Mesothelial cell of epicardium (in vitro differentiated cells): ENCODE results near the gene FRAT1. TPM values are rescaled to one million over a fixed set of nuclear protein-coding genes. Genes with fewer than 3 reads are reported as not detected.

Experiments used
- DNase-seq, 2 experiments: peaks; one replicate each; pipeline ENCODE4 v3.0.0; 2021; ENCODE audit warnings: low spot score in 2 of 2; ENCODE audit not compliant: unreplicated experiment in 2 of 2
- H3K27ac Mint-ChIP-seq: 2 replicates; pipeline ENCODE4 v1.8.0; 2021; ENCODE audit warnings: mixed read lengths
- H3K27me3 Mint-ChIP-seq: 2 replicates; pipeline ENCODE4 v1.8.0; 2021; ENCODE audit warnings: low read depth, mixed read lengths
- H3K36me3 Mint-ChIP-seq: 2 replicates; pipeline ENCODE4 v1.8.0; 2021; ENCODE audit warnings: mixed read lengths
- H3K4me1 Mint-ChIP-seq: 2 replicates; pipeline ENCODE4 v1.8.0; 2021; ENCODE audit warnings: mixed read lengths
- H3K4me3 Mint-ChIP-seq: 2 replicates; pipeline ENCODE4 v1.8.0; 2021; ENCODE audit warnings: mild to moderate bottlenecking, moderate library complexity, mixed read lengths
- H3K9me3 Mint-ChIP-seq: 2 replicates; pipeline ENCODE4 v1.8.0; 2021; ENCODE audit warnings: mixed read lengths
- total RNA-seq: library from RNA; stranded (reverse); gene quantifications from 3 replicates; pipeline ENCODE4 v1.2.1, GENCODE V29; 2021
- TF ChIP-seq, protein P1 (sequence below): fragments of 200-600 bp; sonication (generic); IDR thresholded peaks from one replicate; pipeline ENCODE4 v1.5.0; 2021; ENCODE audit warnings: antibody characterized with exemption; ENCODE audit not compliant: unreplicated experiment

The FRAT1 gene
- total RNA-seq, 1 donor from 2014 or later: 2.9 TPM

DNA sequence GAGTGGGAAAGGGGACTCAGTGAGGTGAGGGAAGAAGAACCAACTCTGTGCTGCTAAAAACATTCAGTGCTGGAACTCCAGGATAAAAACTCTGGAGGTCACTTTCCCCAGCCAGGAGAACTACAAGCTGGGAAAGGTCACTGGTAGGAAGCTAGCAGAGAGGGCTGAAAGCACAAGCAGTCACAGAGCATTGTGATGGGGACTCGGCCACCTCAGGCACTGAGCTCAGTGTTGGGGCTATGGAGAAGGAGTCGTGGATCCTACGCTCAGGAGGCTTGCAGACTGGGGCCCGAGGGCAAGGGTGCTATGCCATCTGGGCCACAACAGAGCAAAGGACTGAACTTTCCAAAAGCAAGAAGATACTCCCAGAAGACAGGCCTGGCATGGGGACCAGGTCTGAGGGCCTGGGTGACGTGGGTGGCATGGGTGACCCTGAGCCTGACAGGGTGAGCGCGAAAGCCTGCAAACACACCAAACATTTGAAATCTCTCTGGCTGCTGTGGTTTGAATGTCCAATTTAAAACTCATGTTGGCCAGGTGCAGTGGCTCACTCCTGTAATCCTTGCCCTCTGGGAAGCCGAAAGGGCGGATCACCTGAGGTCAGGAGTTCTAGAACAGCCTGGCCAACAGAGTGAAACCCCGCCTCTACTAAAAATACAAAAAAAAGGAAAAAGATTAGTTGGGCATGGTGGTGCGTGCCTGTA lies 16.8 kb upstream of the FRAT1 start:
- TF ChIP-seq, protein P1, sequence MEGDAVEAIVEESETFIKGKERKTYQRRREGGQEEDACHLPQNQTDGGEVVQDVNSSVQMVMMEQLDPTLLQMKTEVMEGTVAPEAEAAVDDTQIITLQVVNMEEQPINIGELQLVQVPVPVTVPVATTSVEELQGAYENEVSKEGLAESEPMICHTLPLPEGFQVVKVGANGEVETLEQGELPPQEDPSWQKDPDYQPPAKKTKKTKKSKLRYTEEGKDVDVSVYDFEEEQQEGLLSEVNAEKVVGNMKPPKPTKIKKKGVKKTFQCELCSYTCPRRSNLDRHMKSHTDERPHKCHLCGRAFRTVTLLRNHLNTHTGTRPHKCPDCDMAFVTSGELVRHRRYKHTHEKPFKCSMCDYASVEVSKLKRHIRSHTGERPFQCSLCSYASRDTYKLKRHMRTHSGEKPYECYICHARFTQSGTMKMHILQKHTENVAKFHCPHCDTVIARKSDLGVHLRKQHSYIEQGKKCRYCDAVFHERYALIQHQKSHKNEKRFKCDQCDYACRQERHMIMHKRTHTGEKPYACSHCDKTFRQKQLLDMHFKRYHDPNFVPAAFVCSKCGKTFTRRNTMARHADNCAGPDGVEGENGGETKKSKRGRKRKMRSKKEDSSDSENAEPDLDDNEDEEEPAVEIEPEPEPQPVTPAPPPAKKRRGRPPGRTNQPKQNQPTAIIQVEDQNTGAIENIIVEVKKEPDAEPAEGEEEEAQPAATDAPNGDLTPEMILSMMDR: no peak
- H3K27me3 Mint-ChIP-seq: no peaks in the 10 kb centered on the region
- DNase-seq: no peak
- no peaks in the 10 kb centered on the region for H3K36me3 Mint-ChIP-seq
- peaks cover 10% of the 10 kb centered on the region for H3K4me1 Mint-ChIP-seq
- H3K9me3 Mint-ChIP-seq: no peaks in the 10 kb centered on the region
- H3K4me3 Mint-ChIP-seq: no peak overlapping the region
- H3K27ac Mint-ChIP-seq: no peak overlapping the region

- Mint-ChIP-seq H3K4me3 (no peak overlapping the region), H3K9me3 (no peaks in the 10 kb centered on the region), H3K27me3 (no peaks in the 10 kb centered on the region), H3K27ac (no peak overlapping the region), H3K4me1 (no peaks in the 10 kb centered on the region), H3K36me3 (no peaks in the 10 kb centered on the region)
- TF ChIP-seq, protein P1: no peak
- DNase-seq: no peak
These were observed 11.6 kb upstream of the FRAT1 start for GRCh38 chr10:97307441-97307840.

DNA sequence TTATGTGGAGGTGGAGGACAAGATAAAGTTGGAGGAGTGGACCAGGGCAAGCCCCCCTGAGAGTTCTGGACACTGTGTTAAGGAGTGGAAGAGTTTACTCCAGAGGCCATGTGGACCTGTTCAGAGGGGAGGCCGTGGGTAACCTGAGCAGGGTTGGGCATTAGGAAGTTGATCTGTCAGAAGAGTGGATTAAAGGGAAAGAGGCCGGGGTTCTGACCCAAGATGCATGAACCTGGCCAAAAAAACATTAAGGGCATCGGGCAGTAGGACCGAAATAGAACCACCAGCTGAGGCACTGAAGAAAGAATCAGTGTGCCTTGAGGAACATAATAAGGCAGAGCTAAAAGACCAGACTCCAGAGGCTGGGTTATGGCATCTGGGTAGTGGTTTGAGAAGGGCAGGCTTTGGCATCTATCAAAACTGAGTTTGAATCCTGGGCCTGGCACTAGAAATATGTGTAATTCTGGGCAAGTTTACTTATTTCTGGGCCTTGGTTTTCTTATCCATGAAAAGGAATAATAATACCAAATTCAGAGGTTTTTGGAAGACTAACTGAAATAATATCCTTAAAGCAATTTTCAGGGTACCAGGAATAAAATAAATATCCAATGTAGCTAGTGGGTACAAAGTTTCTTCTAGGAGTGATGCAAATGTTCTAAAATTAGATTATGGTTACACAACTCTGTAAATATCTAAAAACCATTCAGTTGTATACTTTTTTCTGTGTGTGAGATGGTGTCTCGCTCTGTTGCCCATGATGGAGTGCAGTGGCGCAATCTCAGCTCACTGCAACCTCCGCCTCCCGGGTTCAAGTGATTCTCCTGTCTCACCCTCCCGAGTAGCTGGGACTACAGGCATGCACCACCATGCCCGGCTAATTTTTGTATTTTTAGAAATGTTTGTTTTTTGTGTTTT lies 10.9 kb upstream of the FRAT1 start:
- TF ChIP-seq, protein P1: no peak
- no peak overlapping the region for H3K4me3 Mint-ChIP-seq
- no peaks in the 10 kb centered on the region for H3K36me3 Mint-ChIP-seq
- no peaks in the 10 kb centered on the region for H3K9me3 Mint-ChIP-seq
- H3K27me3 Mint-ChIP-seq: no peaks in the 10 kb centered on the region
- H3K27ac Mint-ChIP-seq: no peak overlapping the region
- no peak for DNase-seq
- H3K4me1 Mint-ChIP-seq: no peaks in the 10 kb centered on the region

GRCh38 chr10:97311111-97311626 lies 7.9 kb upstream of the FRAT1 start:
- Mint-ChIP-seq H3K9me3 (no peaks in the 10 kb centered on the region), H3K27ac (no peak overlapping the region), H3K36me3 (no peaks in the 10 kb centered on the region), H3K27me3 (no peaks in the 10 kb centered on the region), H3K4me3 (no peak overlapping the region), H3K4me1 (no peaks in the 10 kb centered on the region)
- no peak for DNase-seq
- TF ChIP-seq, protein P1: no peak

- Mint-ChIP-seq H3K36me3 (no peaks in the 10 kb centered on the region), H3K4me3 (no peak overlapping the region), H3K4me1 (no peaks in the 10 kb centered on the region), H3K9me3 (no peaks in the 10 kb centered on the region), H3K27me3 (peaks cover 7% of the 10 kb centered on the region), H3K27ac (no peak overlapping the region)
- DNase-seq: no peak
- TF ChIP-seq, protein P1: no peak
These were observed 6.2 kb upstream of the FRAT1 start for GRCh38 chr10:97312897-97313296.
